HG02763 (cell line): ENCODE data around the gene GRIPAP1.

ENCODE experiments used
- ATAC-seq: cut with Tn5 transposase; IDR thresholded peaks from one replicate; pipeline ENCODE4 v1.9.1; 2021; ENCODE audit warnings: mild to moderate bottlenecking, moderate library complexity; ENCODE audit not compliant: unreplicated experiment

Gene GRIPAP1, protein sequence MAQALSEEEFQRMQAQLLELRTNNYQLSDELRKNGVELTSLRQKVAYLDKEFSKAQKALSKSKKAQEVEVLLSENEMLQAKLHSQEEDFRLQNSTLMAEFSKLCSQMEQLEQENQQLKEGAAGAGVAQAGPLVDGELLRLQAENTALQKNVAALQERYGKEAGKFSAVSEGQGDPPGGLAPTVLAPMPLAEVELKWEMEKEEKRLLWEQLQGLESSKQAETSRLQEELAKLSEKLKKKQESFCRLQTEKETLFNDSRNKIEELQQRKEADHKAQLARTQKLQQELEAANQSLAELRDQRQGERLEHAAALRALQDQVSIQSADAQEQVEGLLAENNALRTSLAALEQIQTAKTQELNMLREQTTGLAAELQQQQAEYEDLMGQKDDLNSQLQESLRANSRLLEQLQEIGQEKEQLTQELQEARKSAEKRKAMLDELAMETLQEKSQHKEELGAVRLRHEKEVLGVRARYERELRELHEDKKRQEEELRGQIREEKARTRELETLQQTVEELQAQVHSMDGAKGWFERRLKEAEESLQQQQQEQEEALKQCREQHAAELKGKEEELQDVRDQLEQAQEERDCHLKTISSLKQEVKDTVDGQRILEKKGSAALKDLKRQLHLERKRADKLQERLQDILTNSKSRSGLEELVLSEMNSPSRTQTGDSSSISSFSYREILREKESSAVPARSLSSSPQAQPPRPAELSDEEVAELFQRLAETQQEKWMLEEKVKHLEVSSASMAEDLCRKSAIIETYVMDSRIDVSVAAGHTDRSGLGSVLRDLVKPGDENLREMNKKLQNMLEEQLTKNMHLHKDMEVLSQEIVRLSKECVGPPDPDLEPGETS

GRCh38 chrX:49002091-49002935, at the start of gene GRIPAP1:
Gene GRIPAP1, minus strand, starts transcription at chrX:49002264. Its CDS starts 35 bp downstream, at chrX:49002229.
- peak; percentile 72 for ATAC-seq

DNA sequence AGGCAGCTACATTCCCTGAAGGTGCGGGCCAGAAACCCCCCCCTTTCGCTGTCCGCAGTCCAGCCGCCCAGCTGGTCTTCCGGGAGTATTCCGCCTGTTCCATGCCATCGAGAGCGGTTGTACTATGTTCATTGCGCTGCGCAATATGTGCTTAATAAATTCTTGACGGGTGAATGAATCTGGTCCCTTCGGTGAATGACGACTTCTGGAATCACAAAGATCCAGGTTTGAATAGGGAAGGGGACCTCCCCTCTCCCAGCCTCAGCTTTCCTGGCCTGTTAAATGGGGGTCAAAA, 41.9 kb upstream of the GRIPAP1 start:
- ATAC-seq, result no peak

DNA sequence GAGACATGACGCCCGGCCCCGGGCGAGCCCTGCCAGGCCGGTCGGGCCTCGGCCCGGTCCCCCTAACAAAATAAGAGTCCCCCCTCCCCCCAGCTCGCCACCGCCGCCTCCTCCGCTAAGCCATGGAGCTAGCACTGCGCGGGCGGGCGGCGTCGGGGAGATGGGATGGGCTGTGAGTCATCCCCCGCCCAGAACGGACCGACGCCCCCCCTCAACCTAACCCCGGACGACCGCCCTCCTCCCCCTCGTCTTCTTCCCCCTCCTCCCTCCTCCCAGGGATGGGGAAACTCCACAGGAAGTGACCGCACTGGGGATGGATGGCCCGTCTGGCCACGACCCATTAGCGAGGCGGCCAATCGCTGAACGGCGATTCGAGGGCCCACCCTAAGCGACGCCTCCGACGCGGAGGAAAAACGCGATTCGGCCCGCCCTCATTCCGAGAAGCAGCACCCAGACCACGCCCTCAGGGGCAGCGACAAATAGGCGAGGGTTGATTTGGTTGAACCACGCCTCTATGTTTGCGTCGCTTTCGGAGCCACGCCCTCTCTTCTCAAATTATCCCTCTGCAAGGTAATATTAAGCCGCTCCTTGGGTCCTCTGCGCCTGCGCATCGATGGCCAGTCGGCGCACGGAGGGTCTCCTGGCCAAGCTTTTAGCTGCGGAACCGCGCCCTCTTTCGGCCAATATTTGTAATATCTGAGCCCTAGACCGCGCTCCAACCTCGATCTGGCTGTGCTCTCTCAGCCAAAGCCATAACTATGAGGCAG, 41.3 kb upstream of the GRIPAP1 start, which contains the start of gene TFE3:
TFE3 (minus strand) TSS at position 138 of the 767 bp plus-strand sequence; CDS start at position 7, 131 bp downstream.
- ATAC-seq, result peak; percentile 89

DNA sequence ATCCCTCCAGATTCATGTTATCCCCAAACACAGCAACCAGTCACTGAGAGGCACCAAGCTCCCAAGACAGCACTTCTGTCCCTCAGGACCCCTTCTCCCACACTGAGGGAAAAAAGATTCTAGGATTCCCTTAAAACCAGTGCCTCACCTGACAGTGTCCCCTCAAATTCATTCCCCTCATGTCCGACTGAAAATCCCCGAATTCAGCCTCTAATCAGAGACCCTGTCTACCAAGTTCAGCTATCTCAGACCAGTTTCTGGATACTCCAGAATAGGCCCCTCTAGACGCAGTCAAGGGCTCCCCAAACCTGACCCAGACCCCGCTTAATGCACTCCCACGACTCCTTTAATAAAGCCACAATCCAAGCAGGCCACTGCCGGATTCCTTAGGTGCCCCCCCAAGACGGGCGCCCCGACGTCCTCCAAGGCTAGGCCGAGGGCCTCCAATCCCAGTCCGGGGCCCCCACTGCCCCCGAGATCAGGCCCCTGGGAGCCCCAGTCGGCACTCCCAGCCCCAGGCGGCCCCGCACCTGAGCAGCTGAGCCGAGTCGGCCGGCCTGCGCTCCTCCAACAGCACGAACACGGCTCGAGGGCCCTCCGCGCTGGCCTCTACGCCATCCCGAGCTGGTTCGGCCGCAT, 40.6 kb upstream of the GRIPAP1 start:
- ATAC-seq, result no peak

DNA sequence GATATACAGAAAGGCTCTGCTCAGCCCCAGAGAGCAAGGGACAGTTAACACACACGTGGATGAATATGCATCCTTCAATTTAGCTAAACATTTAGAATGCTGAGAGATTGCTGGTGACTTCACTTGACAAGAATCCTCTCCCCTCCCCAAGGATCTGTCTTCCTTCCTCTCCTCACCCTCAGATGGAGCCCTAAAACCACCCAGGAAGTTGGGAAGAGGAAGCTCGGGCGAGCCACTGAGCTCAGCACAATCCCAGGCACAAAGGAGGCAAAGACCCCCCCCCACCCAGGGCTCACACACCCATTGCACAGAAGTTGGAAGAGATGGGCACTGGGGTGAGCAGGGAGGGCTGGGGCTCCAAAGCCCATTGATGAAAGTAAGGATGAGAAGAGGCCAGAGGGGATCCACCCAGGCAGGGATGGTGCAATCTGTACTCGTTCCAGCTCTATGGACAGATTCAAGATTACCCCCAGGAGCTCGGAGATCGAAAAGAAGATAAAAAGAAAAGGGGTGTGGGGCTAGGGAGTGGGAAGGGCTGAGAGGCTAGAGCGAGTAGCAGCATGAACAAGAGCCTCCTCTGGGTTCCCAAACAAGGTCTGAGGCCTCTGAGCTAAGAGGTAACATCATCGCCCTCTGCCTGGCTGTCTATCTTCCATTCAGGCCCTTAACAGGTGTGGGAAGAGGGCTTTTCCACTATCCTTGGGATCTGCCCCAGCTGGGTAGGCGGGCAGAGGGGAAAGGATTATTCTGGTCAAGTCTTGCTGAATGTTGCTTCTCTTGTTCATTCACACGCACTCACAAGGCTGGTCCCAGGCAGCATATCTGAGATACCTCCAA, 39.9 kb upstream of the GRIPAP1 start:
- no peak for ATAC-seq

DNA sequence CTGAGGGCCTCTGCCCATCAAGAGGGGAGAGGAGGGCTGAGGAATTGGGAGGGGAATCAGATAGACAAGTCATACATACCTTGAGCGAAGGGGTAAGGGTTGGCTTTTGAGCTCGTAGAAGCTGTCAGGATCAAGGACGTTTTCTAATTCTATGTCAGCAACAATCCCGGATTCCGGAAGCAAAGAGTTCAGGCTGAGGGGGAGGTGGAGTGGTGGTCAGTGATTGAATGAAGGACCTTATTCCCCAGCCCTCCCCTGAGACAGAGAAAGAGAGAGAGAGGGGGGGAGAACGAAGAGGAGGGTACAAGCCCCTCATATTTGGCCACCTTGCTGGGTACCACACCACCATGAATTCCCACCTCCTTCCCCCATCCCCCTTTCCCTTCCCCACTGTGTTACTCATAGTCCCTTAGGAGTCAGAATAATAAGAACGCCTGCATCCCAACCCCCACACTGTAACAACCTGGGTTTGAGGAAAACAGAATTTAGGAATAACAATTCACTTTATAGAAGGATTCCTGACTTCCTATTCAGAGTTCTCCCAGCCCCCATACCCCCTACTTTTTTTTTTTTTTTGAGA, 38.4 kb upstream of the GRIPAP1 start:
- ATAC-seq, result no peak

DNA sequence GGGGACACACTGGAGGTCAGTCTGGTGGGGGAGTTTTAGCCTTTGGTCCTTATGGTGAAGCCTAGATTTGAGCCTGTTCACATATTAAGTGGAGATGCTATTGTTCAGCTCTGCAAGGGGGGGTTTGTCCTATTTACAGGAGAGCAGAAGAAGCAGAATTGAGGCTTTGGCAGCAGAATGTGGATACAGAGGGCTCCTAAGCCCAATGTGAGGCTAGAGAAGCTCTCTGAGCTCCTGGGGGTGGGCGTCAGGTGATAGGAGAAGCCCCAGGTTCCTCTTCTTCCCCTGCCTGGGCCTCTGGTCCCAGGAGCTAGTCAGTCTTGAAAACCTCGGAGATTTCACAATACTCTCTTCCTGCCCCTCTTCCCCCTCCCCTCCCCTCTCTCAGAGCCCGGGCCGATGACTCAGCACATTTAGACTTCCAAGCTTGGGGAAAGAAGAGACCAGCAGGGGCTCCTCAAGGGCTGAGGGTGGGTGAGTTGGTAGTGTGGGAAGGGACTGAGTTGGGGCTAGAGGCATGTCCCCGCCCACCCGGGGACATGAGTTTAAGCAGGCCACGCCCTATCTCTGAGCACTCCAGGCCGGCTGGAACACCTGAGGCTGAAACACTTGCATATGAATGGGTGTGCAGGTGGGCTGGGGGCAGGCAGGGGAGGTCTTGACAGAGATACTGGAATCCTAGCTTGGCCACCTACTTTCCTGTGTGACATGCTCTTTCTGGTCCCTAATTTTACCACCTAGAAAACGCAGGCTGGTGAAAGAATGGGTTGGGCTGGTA, 37.7 kb upstream of the GRIPAP1 start:
- ATAC-seq, result no peak

DNA sequence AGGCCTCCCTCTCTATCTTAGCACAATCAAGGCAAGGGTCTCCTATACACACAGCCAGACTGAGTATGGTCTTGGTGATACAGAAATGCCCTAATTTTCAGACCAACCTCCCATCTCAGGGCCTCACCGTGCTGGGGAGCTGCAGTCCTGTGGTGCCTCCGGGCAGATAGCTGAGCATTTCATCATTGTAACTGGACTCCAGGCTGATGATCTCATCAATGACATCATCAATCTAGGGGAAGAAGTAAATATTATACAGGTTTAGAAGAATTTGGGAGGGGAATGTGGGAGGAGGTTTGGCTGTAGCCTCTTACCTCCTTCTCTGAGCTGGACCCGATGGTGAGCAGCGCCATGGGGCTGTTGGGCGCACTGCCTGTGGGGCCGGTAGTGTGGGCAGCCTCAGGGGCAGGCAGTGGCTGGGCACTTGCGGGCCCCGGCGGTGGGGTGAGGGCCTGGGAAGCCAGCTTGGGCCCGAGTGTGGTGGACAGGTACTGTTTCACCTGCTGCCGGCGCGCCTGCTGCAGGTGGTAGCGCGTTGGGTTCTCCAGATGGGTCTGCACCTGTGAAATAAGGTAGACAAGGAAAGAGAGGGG, 35.9 kb upstream of the GRIPAP1 start:
- no peak for ATAC-seq

DNA sequence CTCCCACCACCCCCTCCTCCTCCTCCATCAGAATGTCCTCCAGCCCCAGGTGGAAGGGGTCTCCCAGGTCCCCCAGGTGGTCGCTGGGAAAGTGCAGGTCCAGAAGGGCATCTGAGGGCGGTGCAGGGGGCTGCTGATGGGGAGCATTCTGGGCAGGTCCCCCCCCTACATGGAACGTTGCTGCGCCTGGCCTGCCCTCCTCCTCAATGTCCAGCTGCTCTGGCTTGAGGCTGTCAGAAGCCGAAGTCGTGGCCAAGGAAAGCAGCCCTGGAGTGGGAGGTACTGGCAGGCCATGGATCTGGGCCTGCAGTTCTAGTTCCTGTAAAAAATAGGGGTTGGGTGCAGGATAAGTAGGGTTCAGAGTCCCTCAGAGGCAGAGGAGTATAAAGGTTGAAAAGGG, 28.2 kb upstream of the GRIPAP1 start:
- ATAC-seq, result no peak

GRCh38 chrX:49029876-49030275, 27.8 kb upstream of the GRIPAP1 start:
- ATAC-seq, result no peak

DNA sequence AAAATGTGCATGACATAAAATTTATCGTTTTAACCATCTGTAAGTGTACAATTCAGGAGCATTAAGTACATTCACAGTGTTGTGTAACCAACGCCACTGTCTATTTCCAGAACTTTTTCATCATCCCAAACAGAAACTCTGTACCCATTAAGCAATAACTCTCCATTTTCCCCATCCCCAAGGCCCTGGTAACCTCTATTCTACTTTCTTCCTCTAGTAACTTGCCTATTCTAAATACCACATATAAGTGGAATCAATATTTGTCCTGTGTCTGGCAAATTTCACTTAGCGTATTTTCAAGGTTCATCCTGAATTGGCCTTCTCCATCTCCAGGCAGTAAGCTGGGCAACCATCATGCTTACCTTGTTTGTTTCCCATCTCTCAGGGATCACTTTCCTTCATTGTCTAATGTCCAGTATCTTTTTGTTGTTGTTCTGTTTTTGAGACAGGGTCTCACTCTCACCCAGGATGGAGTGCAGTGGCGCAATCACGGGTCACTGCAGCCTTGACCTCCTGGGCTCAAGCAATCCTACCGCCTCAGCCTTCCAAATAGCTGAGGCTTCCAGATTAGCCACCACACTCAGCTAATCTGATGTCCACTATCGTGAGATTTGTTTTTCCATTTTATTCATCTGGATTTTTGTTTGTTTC, 17.7 kb upstream of the GRIPAP1 start:
- ATAC-seq, result no peak

DNA sequence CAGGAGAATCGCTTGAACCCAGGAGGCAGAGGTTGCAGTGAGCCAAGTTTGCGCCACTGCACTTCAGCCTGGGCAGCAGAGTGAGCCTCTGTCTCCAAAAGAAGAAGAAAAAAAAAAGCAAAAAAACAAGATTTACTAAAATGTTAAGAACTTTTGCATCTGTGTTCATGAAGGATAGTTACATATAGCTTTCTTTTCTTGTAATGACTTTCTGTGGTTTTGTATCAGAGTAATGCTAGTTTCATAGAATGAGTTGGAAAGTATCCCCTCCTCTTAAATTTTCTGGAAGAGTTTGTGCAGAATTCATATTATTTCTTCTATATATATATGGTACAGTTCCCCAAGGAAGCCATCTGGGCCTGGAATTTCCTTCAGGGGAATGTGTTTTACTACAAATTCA, 17.0 kb upstream of the GRIPAP1 start:
- ATAC-seq, result no peak

GRCh38 chrX:49003696-49004095, 1.6 kb upstream of the GRIPAP1 start:
- no peak for ATAC-seq

- ATAC-seq, result peak; percentile 9
Measured at GRCh38 chrX:49001521-49002090, 458 bp downstream of the GRIPAP1 start.

- no peak for ATAC-seq
Measured at GRCh38 chrX:49000636-49001035, 1.4 kb downstream of the GRIPAP1 start.

DNA sequence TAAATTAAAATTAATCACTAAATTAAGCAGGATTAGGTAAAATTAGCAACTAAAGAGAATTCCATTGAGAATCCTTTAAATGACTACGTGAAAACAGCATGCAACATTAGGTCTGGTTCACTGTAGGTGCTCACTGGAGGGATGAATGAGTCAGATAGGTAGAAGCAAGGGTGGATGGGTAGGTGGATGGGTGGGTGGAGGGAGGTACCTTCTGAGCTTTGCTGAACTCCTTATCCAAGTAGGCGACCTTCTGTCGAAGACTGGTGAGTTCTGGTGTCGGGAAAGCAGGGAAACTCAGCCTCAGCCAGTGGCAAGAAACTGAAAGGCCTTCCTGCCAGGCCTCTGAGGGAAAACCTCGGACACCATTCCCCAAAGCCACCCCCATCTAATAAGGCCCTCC, 3.0 kb downstream of the GRIPAP1 start:
- ATAC-seq, result no peak

DNA sequence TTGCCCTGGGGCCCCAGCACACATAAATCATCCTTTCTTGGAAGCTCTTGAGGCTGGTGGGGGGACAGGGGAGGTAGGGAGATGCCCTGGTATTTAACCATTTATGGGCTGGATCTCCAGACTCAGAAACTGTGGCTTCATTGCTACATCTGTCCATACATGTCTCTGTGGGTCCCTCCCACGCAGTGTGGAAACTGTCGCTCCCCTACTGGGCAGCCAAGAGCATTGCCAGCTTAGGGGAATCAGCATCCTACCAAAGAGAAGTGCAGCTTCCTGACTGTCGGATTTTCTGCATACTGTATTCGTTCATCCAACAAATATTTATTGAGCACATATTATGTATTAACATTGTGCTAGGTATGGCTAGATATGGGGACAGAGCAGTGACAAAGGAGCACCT, 3.7 kb downstream of the GRIPAP1 start:
- no peak for ATAC-seq
